Neural progenitor cell (in vitro differentiated cells): ENCODE data around the gene IGF2. TPM values are rescaled to one million over a fixed set of nuclear protein-coding genes. Genes with fewer than 3 reads are reported as not detected.

Experiments
- DNase-seq: peaks from one replicate; pipeline ENCODE4 v3.0.0-alpha.2; 2016; ENCODE audit warnings: low spot score
- H2AFZ ChIP-seq: fragments of 200-600 bp; sonication (generic); replicated peaks from 2 replicates; pipeline ENCODE4 v1.6.1; 2016; ENCODE audit warnings: antibody characterized with exemption
- H3F3A ChIP-seq: fragments of 200-600 bp; sonication (generic); 2 replicates; pipeline ENCODE4 v1.6.1; 2016; ENCODE audit warnings: antibody characterized with exemption, low read depth
- H3K27ac ChIP-seq: fragments of 200-600 bp; sonication (generic); 2 replicates; pipeline ENCODE4 v1.5.1; 2016; ENCODE audit warnings: mild to moderate bottlenecking
- H3K27me3 ChIP-seq: fragments of 200-600 bp; sonication (generic); 2 replicates; pipeline ENCODE4 v1.6.1; 2016; ENCODE audit warnings: mild to moderate bottlenecking, moderate library complexity
- H3K36me3 ChIP-seq: fragments of 200-600 bp; sonication (generic); 2 replicates; pipeline ENCODE4 v1.5.1; 2016
- H3K4me1 ChIP-seq: fragments of 200-600 bp; sonication (generic); 2 replicates; pipeline ENCODE4 v1.6.1; 2016; ENCODE audit warnings: mixed run types
- H3K4me2 ChIP-seq: fragments of 200-600 bp; sonication (generic); 2 replicates; pipeline ENCODE4 v1.6.1; 2016
- H3K4me3 ChIP-seq: fragments of 200-600 bp; sonication (generic); 2 replicates; pipeline ENCODE4 v1.5.1; 2016
- H3K79me2 ChIP-seq: fragments of 200-600 bp; sonication (generic); 2 replicates; pipeline ENCODE4 v1.6.1; 2016; ENCODE audit warnings: low read depth
- H3K9ac ChIP-seq: fragments of 200-600 bp; sonication (generic); 2 replicates; pipeline ENCODE4 v1.6.1; 2016
- H3K9me3 ChIP-seq: fragments of 200-600 bp; sonication (generic); 2 replicates; pipeline ENCODE4 v1.5.1; 2016; ENCODE audit warnings: low read depth
- H4K20me1 ChIP-seq: fragments of 200-600 bp; sonication (generic); 2 replicates; pipeline ENCODE4 v1.6.1; 2016; ENCODE audit warnings: low read depth
- H3K27ac Mint-ChIP-seq: 3 replicates; pipeline ENCODE4 v1.8.0; 2021; ENCODE audit warnings: mixed read lengths
- H3K27me3 Mint-ChIP-seq: 2 replicates; pipeline ENCODE4 v1.8.0; 2022; ENCODE audit warnings: low read depth, mild to moderate bottlenecking, inconsistent platforms, moderate library complexity, mixed read lengths; ENCODE audit not compliant: insufficient read depth
- H3K36me3 Mint-ChIP-seq: 3 replicates; pipeline ENCODE4 v1.8.0; 2021; ENCODE audit warnings: mixed read lengths
- H3K4me1 Mint-ChIP-seq: 3 replicates; pipeline ENCODE4 v1.8.0; 2021; ENCODE audit warnings: mixed read lengths
- H3K4me3 Mint-ChIP-seq: 3 replicates; pipeline ENCODE4 v1.8.0; 2021; ENCODE audit warnings: mild to moderate bottlenecking, moderate library complexity, mixed read lengths
- H3K9me3 Mint-ChIP-seq: 3 replicates; pipeline ENCODE4 v1.8.0; 2020; ENCODE audit warnings: mixed read lengths
- EZH2 ChIP-seq: fragments of 200-600 bp; sonication (generic); IDR thresholded peaks from 2 replicates; pipeline ENCODE4 v1.6.1; 2017; ENCODE audit warnings: antibody characterized with exemption, mild to moderate bottlenecking, moderate library complexity
- EZH2phosphoT487 ChIP-seq: fragments of 200-600 bp; sonication (generic); IDR thresholded peaks from 2 replicates; pipeline ENCODE4 v1.6.1; 2017; ENCODE audit warnings: antibody characterized with exemption
- total RNA-seq: library from RNA; depleted of rRNA; stranded (reverse); fragments of >200 nt; gene quantifications from 2 replicates; pipeline ENCODE4 v1.2.3, GENCODE V29; 2015; ENCODE audit warnings: low replicate concordance
- TF ChIP-seq, protein P1 (sequence below): fragments of 200-600 bp; sonication (generic); IDR thresholded peaks from 2 replicates; pipeline ENCODE4 v1.5.1; 2017; ENCODE audit warnings: antibody characterized with exemption, mild to moderate bottlenecking

Gene IGF2
- total RNA-seq, 1 donor from 2014 or later: 0.45 TPM

DNA sequence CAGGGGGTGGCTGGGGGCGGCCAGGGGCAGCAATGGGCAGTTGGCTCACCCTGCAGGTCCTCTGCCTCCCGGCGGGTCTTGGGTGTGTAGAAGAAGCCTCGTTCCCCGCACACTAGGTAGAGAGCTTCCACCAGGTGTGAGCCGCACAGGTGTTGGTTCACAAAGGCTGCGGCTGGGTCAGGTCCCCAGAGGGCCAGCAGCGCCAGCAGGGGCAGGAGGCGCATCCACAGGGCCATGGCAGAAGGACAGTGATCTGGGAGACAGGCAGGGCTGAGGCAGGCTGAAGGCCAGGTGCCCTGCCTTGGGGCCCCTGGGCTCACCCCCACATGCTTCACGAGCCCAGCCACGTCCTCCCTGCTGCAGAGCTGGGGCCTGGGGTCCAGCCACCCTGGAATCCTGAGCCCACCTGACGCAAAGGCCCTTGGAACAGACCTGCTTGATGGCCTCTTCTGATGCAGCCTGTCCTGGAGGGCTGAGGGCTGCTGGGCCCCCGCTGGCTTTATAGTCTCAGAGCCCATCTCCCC, 21.6 kb upstream of the IGF2 start, which contains the start of gene INS:
INS (minus strand) TSS at position 474 of the 524 bp plus-strand sequence; CDS start at position 236, 238 bp downstream.
- Histone ChIP-seq H3K36me3 (no peaks in the 10 kb centered on the region), H3K4me2 (no peak within 1 kb of the TSS), H4K20me1 (no peaks in the 10 kb centered on the region), H3F3A (no peaks in the 10 kb centered on the region), H3K9ac (no peak within 1 kb of the TSS), H3K4me3 (no peak within 1 kb of the TSS), H3K27ac (no peak within 1 kb of the TSS), H3K9me3 (no peaks in the 10 kb centered on the region), H3K27me3 (peaks cover 2% of the 10 kb centered on the region), H3K4me1 (no peaks in the 10 kb centered on the region), H3K79me2 (no peaks in the 10 kb centered on the region), H2AFZ (no peak within 1 kb of the TSS)
- no peak within 1 kb of the TSS for H3K27ac Mint-ChIP-seq
- TF ChIP-seq EZH2phosphoT487 (no peak), EZH2 (no peak)
- TF ChIP-seq, protein P1, sequence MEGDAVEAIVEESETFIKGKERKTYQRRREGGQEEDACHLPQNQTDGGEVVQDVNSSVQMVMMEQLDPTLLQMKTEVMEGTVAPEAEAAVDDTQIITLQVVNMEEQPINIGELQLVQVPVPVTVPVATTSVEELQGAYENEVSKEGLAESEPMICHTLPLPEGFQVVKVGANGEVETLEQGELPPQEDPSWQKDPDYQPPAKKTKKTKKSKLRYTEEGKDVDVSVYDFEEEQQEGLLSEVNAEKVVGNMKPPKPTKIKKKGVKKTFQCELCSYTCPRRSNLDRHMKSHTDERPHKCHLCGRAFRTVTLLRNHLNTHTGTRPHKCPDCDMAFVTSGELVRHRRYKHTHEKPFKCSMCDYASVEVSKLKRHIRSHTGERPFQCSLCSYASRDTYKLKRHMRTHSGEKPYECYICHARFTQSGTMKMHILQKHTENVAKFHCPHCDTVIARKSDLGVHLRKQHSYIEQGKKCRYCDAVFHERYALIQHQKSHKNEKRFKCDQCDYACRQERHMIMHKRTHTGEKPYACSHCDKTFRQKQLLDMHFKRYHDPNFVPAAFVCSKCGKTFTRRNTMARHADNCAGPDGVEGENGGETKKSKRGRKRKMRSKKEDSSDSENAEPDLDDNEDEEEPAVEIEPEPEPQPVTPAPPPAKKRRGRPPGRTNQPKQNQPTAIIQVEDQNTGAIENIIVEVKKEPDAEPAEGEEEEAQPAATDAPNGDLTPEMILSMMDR: no peak
- no peaks in the 10 kb centered on the region for H3K9me3 Mint-ChIP-seq
- no peaks in the 10 kb centered on the region for H3K4me1 Mint-ChIP-seq
- peaks cover 2% of the 10 kb centered on the region for H3K27me3 Mint-ChIP-seq
- no peak for DNase-seq
- H3K4me3 Mint-ChIP-seq: no peak within 1 kb of the TSS
- H3K36me3 Mint-ChIP-seq: no peaks in the 10 kb centered on the region

DNA sequence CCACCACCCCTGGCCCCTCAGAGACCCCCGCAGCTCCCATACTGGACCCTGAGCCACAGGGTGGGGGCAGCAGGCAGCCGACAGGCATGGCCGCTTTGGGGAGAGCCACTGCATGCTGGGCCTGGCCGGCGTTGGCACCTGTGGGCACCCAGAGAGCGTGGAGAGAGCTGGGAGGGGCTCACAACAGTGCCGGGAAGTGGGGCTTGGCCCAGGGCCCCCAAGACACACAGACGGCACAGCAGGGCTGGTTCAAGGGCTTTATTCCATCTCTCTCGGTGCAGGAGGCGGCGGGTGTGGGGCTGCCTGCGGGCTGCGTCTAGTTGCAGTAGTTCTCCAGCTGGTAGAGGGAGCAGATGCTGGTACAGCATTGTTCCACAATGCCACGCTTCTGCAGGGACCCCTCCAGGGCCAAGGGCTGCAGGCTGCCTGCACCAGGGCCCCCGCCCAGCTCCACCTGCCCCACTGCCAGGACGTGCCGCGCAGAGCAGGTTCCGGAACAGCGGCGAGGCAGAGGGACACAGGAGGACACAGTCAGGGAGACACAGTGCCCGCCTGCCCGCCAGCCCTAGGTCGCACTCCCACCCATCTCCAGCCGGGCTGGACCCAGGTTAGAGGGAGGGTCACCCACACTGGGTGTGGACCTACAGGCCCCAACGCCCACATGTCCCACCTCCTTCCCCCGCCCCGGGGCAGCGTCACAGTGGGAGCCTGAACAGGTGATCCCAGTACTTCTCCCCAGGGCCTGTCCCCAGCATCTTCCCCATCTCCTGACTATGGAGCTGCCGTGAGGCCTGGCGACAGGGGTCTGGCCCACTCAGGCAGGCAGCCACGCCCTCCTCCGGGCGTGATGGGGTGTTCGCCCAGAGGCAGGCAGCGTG, 20.6 kb upstream of the IGF2 start:
- Histone ChIP-seq H3F3A (no peaks in the 10 kb centered on the region), H3K4me2 (no peak overlapping the region), H3K27me3 (no peaks in the 10 kb centered on the region), H3K9ac (no peak overlapping the region), H3K36me3 (no peaks in the 10 kb centered on the region), H3K9me3 (no peaks in the 10 kb centered on the region), H3K27ac (no peak overlapping the region), H3K4me3 (no peak overlapping the region), H2AFZ (no peak overlapping the region), H3K4me1 (no peaks in the 10 kb centered on the region), H4K20me1 (no peaks in the 10 kb centered on the region), H3K79me2 (no peaks in the 10 kb centered on the region)
- Mint-ChIP-seq H3K27me3 (peaks cover 2% of the 10 kb centered on the region), H3K27ac (no peak overlapping the region), H3K4me3 (no peak overlapping the region), H3K9me3 (no peaks in the 10 kb centered on the region), H3K4me1 (no peaks in the 10 kb centered on the region), H3K36me3 (no peaks in the 10 kb centered on the region)
- no peak for DNase-seq
- TF ChIP-seq EZH2phosphoT487 (no peak), EZH2 (no peak)
- TF ChIP-seq, protein P1: no peak

DNA sequence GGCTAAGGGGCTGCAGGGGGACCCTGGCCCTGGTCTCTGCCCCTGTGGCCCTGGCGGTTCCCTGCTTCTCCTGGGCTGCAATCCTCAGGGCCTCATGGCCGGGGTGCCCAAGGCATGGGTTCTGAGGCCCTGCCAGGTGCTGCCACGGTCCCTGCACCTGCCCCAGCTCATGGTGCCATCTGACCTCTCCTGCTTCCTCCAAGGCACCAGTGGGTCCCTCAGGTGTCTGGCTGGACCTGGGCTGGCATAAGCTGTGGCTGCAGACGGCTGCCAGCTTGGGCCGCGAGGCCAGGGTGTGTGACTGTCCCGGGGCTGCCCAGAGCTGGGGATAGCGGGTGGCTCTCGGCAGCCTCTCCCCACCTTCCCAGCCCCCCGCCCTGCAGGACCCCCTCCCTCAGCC, 19.8 kb upstream of the IGF2 start:
- no peak overlapping the region for H3K4me3 ChIP-seq
- H3K36me3 Mint-ChIP-seq: no peaks in the 10 kb centered on the region
- no peak for TF ChIP-seq EZH2phosphoT487
- TF ChIP-seq EZH2: no peak
- TF ChIP-seq, protein P1: no peak
- H3K36me3 ChIP-seq: no peaks in the 10 kb centered on the region
- H3K4me1 ChIP-seq: no peaks in the 10 kb centered on the region
- no peak overlapping the region for H3K4me2 ChIP-seq
- H3K9ac ChIP-seq: no peak overlapping the region
- H3K9me3 Mint-ChIP-seq: no peaks in the 10 kb centered on the region
- no peak overlapping the region for H3K27ac Mint-ChIP-seq
- no peaks in the 10 kb centered on the region for H3F3A ChIP-seq
- H3K4me1 Mint-ChIP-seq: no peaks in the 10 kb centered on the region
- no peak overlapping the region for H3K4me3 Mint-ChIP-seq
- H3K9me3 ChIP-seq: no peaks in the 10 kb centered on the region
- H4K20me1 ChIP-seq: no peaks in the 10 kb centered on the region
- H3K27ac ChIP-seq: no peak overlapping the region
- H3K79me2 ChIP-seq: no peaks in the 10 kb centered on the region
- no peak overlapping the region for H2AFZ ChIP-seq
- peaks cover 3% of the 10 kb centered on the region for H3K27me3 Mint-ChIP-seq
- no peak for DNase-seq
- H3K27me3 ChIP-seq: no peaks in the 10 kb centered on the region
